ENCODE results near the gene PRPF6. TPM values are rescaled to one million over a fixed set of nuclear protein-coding genes. Genes with fewer than 3 reads are reported as not detected.

The PRPF6 gene
- polyA plus RNA-seq, 1 experiment, result 52.3 TPM

DNA sequence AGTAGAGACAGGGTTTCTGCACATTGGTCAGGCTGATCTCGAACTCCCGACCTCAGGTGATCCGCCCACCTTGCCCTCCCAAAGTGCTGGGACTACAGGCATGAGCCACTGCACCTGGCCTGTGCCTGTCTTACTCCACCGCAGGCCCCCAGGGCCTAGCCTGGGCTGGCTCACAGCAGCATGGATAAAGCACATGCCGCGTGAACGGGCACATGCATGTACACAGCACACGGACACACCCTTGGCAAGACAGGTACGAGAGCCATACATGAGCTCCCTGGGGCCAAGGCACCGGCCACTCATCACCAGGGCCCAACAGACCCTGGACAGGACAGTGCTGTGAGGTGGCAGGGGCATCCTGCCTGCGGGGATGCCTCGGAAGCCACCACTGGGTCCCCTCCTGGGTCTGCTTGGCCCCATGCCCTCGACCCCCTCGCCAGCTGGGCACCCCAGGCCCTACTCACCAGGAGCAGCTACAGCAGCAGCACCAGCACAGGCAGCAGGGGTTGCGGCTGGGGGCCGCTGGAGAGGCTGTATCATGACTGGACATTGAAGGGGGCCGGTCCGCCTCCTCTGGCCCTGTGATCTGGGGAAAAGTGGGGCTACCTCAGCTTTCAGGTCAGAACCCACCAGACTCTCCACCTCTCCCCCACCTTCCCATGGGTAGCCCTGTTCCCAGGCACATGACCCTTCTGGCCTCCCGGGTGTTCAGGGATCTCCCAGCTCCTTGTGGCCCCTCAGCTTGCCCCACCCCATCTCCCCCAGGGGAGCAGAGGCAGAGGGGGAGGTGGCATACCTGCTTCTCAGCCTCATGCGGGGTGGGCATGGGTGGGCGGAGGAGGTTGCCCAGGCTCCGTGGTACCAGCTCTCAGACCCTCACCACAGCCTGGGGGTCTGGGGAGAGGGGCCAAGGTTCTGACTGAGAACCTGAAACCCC, 95.4 kb downstream of the PRPF6 start:
- CTCF ChIA-PET, result interaction anchor here (1.5 to 1.8 kb wide), 2 partner anchors 10 to 37 kb away, joined by 5 to 6 read pairs; no protein-coding TSS in a partner anchor

DNA sequence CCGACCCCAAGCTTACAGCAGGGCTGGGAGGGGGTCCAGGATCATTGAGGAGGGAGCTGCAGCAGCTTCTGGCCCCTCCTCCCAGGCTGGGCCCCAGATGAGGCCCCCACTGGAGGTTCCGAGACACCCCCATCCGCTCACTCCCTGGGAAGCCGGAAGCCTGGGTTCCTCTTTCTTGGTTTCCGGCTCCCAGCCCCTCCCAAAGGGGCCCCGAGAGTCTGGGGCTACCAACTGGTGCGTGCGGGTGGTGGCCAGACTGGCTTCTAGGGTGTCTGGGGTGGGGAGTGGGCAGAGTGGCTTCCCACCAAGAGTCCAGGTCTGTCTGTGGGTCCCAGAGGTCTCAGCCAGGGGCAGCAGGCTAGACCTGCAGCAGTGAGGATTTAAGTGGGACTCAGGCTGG, 96.2 kb downstream of the PRPF6 start:
- peaks cover 8% of the 10 kb centered on the region for H3K36me3 ChIP-seq (ENCODE audit: control insufficient read depth, insufficient read depth, low read length)
- no peak overlapping the region for H3K4me3 ChIP-seq (ENCODE audit: low read depth, low read length)
- H3K27me3 ChIP-seq (ENCODE audit: control insufficient read depth, insufficient read depth, low read length), result peaks cover 2% of the 10 kb centered on the region; the same call in 1 of the 2 replicates
- TF ChIP-seq, protein P1, sequence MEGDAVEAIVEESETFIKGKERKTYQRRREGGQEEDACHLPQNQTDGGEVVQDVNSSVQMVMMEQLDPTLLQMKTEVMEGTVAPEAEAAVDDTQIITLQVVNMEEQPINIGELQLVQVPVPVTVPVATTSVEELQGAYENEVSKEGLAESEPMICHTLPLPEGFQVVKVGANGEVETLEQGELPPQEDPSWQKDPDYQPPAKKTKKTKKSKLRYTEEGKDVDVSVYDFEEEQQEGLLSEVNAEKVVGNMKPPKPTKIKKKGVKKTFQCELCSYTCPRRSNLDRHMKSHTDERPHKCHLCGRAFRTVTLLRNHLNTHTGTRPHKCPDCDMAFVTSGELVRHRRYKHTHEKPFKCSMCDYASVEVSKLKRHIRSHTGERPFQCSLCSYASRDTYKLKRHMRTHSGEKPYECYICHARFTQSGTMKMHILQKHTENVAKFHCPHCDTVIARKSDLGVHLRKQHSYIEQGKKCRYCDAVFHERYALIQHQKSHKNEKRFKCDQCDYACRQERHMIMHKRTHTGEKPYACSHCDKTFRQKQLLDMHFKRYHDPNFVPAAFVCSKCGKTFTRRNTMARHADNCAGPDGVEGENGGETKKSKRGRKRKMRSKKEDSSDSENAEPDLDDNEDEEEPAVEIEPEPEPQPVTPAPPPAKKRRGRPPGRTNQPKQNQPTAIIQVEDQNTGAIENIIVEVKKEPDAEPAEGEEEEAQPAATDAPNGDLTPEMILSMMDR (IDR thresholded peaks at IDR 0.05; ENCODE audit: insufficient read depth, low read depth, low read length), result no peak
- no peak for DNase-seq (ENCODE audit: low read depth)
- ChIA-PET CTCF (interaction anchor here (1.8 kb wide), 1 partner anchor 38 kb away, joined by 6 read pairs; no protein-coding TSS in a partner anchor), POLR2A (no interaction called here)

More for the DNA sequence above, 95.4 kb downstream of the PRPF6 start:
- no peaks in the 10 kb centered on the region for H3K27me3 ChIP-seq (ENCODE audit: control insufficient read depth, insufficient read depth, low read length)
- H3K4me3 ChIP-seq (ENCODE audit: low read depth, low read length), result no peak overlapping the region
- POLR2A ChIA-PET, result no interaction called here
- peaks cover 11% of the 10 kb centered on the region for H3K36me3 ChIP-seq (ENCODE audit: control insufficient read depth, insufficient read depth, low read length)
- DNase-seq (ENCODE audit: low read depth), result no peak
- TF ChIP-seq, protein P1 (IDR thresholded peaks at IDR 0.05; ENCODE audit: insufficient read depth, low read depth, low read length), result no peak

DNA sequence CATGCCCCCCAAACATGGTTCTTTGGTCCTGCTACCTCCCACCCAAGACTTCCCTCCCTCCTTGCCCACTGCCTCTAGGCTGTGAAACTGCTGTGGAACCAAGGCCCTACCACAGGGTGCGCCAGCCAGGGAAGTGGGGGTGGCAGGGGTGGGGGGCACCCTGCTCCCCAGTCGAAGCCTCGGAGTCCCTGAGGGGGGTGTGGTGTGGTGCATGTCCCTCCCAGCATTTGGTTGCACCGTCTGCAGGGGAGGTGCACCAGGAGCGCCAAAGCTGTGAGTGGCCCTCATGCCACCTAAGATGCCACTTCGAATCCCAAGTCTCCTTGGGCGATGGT, 96.6 kb downstream of the PRPF6 start:
- DNase-seq (ENCODE audit: low read depth), result no peak
- Histone ChIP-seq H3K36me3 (ENCODE audit: control insufficient read depth, insufficient read depth, low read length) (peaks cover 5% of the 10 kb centered on the region), H3K4me3 (ENCODE audit: low read depth, low read length) (no peak overlapping the region), H3K27me3 (ENCODE audit: control insufficient read depth, insufficient read depth, low read length) (peaks cover 2% of the 10 kb centered on the region; the same call in 1 of the 2 replicates)
- POLR2A ChIA-PET, result no interaction called here
- CTCF ChIA-PET, result interaction anchor here (1.8 to 4.3 kb wide), 2 partner anchors 8 to 38 kb away, joined by 6 to 31 read pairs; no protein-coding TSS in a partner anchor
- TF ChIP-seq, protein P1 (IDR thresholded peaks at IDR 0.05; ENCODE audit: insufficient read depth, low read depth, low read length), result no peak

DNA sequence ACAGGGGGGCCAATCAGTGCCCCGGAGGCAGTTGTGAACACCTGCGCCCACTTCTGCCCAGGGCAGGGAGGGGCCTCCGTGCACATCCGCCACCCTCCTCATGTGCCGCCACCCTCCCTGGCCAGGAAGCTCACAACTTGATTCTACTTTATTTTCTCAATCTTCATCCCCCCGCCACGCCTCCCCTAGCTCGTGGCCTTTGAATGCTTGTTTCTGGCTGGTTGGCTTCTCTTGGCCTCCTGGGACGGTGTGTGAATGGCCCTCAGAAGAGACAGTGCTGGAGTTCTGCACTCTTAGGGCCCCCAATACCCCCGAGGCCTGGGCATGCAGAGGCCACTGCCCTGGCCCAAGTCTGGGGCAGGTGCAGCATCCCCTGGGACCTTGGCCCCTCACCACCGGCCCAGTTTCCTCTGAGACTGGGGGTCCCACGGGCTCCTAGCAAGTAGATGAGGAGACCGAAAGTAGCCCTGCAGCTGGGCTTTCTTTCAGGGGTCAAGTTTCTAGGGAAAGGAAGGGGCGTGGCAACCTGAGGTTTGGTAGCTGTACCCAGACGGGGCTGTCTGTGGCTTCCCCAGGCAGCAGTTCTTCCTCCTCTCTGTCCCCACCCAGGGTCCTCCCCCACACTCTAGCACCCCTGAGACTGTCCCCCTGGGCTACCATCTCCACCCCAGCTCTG, 97.1 kb downstream of the PRPF6 start:
- Histone ChIP-seq H3K4me3 (ENCODE audit: low read depth, low read length) (peak overlapping the region; percentile 65), H3K27me3 (ENCODE audit: control insufficient read depth, insufficient read depth, low read length) (peaks cover 2% of the 10 kb centered on the region; the same call in 1 of the 2 replicates), H3K36me3 (ENCODE audit: control insufficient read depth, insufficient read depth, low read length) (peaks cover 5% of the 10 kb centered on the region)
- no peak for DNase-seq (ENCODE audit: low read depth)
- CTCF ChIA-PET, result interaction anchor here (0.6 to 4.3 kb wide), 3 partner anchors 9 to 1167 kb away, joined by 3 to 31 read pairs (median 6); no protein-coding TSS in a partner anchor
- POLR2A ChIA-PET, result no interaction called here
- TF ChIP-seq, protein P1 (IDR thresholded peaks at IDR 0.05; ENCODE audit: insufficient read depth, low read depth, low read length), result no peak

DNA sequence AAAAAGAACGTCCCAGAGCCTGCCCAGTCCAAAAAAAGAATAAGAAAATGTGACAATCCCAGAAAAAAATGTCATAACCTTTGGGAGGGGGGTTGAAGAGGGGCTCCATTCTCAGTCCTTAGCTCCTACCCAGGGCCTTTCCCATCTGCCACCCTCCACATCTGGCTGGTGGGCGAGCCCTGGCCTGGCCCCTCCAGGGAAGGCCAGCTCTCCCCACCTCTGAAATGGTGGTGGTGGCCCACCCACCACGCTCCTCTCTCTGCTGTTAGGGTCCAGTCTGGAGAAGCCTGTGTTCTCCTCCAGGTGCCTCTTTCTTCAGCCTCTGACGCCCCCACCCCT, 98.0 kb downstream of the PRPF6 start:
- no peak for DNase-seq (ENCODE audit: low read depth)
- H3K27me3 ChIP-seq (ENCODE audit: control insufficient read depth, insufficient read depth, low read length), result peaks cover 2% of the 10 kb centered on the region
- H3K4me3 ChIP-seq (ENCODE audit: low read depth, low read length), result peak overlapping the region; percentile 65
- ChIA-PET CTCF (interaction anchor here (1.7 to 6.4 kb wide), 3 partner anchors 10 to 42 kb away, joined by 6 to 49 read pairs (median 31); no protein-coding TSS in a partner anchor), POLR2A (no interaction called here)
- peaks cover 3% of the 10 kb centered on the region for H3K36me3 ChIP-seq (ENCODE audit: control insufficient read depth, insufficient read depth, low read length)
- TF ChIP-seq, protein P1 (IDR thresholded peaks at IDR 0.05; ENCODE audit: insufficient read depth, low read depth, low read length), result no peak
